Central memory CD8-positive, alpha-beta T cell (primary cell): ENCODE data around the gene ARHGEF40.
A peak's percentile ranks its signal among the peaks of the same experiment; 100 is the strongest.

Experiments used
- ATAC-seq: fragments of 150-1000 bp; cut with Tn5 transposase; replicated peaks from 2 replicates; pipeline ENCODE4 v1.10.0; 2022; ENCODE audit warnings: mild to moderate bottlenecking, moderate FRiP score, moderate number of reproducible peaks; ENCODE audit not compliant: poor library complexity, severe bottlenecking; ENCODE audit errors: extremely low read depth
- DNase-seq, 2 donors: peaks; one replicate each; pipeline ENCODE4 v3.0.0; 2021; ENCODE audit warnings: low spot score in 2 of 2
- H3K27ac Mint-ChIP-seq: one replicate; pipeline ENCODE4 v1.8.0; 2022; ENCODE audit warnings: low read depth, mild to moderate bottlenecking, moderate library complexity, mixed read lengths
- H3K27me3 Mint-ChIP-seq: one replicate; pipeline ENCODE4 v1.8.0; 2022; ENCODE audit warnings: mixed read lengths
- H3K36me3 Mint-ChIP-seq: one replicate; pipeline ENCODE4 v1.8.0; 2022; ENCODE audit warnings: mild to moderate bottlenecking, moderate library complexity, mixed read lengths; ENCODE audit not compliant: insufficient read depth
- H3K4me1 Mint-ChIP-seq: one replicate; pipeline ENCODE4 v1.8.0; 2022; ENCODE audit warnings: mixed read lengths
- H3K4me3 Mint-ChIP-seq: one replicate; pipeline ENCODE4 v1.8.0; 2022; ENCODE audit warnings: mild to moderate bottlenecking, moderate library complexity, mixed read lengths
- H3K9me3 Mint-ChIP-seq: one replicate; pipeline ENCODE4 v1.8.0; 2022; ENCODE audit warnings: mixed read lengths

ARHGEF40 gene

GRCh38 chr14:21071225-21072030 lies 1.3 kb downstream of the ARHGEF40 start:
- H3K4me1 Mint-ChIP-seq = peaks cover 34% of the 10 kb centered on the region
- H3K27me3 Mint-ChIP-seq = peaks cover 77% of the 10 kb centered on the region
- ATAC-seq = peak; percentile 41
- no peaks in the 10 kb centered on the region for H3K9me3 Mint-ChIP-seq
- H3K27ac Mint-ChIP-seq = peak overlapping the region; percentile 83
- H3K36me3 Mint-ChIP-seq = peaks cover 3% of the 10 kb centered on the region
- no peak for DNase-seq
- peak overlapping the region; percentile 82 for H3K4me3 Mint-ChIP-seq

DNA sequence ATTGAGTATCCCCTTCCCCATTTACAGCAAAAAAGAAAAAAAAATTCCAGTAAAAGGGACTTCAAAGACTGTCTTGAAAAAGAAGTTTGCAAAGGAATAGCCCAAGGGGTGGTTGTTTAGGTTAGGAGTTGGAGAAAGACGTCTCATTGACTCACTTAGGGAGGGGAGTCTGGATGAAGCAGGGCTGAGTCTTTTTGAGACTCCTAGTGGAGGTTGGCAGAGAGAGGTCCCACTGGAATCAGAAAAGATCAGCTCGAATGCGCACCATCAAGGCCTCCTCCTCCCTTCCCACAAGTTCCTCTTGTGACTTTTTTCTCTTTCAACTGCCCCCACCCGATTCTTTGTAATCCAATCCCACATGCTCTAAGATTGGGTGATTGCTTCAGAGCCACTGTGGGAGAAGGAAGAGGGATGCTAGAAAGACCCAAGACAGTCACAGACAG lies 1.9 kb downstream of the ARHGEF40 start:
- Mint-ChIP-seq H3K4me1 (peaks cover 34% of the 10 kb centered on the region), H3K36me3 (peaks cover 3% of the 10 kb centered on the region), H3K27ac (no peak overlapping the region), H3K27me3 (peaks cover 70% of the 10 kb centered on the region), H3K4me3 (peak overlapping the region; percentile 82), H3K9me3 (no peaks in the 10 kb centered on the region)
- no peak for DNase-seq
- ATAC-seq = no peak

DNA sequence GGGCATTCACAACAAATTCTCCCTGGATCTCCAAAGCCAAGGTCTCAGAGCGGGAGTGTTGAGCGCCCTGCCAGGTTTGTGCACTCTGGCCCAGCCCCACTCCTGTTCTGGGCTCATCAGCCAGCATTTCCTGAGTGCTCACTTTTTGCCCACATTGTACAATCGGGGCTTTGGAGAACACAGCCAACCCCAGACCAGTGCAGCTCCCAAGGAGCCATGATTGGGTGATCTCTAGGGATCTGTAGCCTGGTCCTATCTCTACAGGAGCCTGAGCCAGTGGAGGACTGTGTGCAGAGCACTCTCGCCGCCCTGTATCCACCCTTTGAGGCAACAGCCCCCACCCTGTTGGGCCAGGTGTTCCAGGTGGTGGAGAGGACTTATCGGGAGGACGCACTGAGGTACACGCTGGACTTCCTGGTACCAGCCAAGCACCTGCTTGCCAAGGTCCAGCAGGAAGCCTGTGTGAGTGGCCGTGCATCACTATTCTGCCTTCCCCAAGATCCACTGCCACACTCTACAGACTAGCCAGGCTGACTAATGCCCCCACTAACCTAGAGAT lies 2.8 kb downstream of the ARHGEF40 start:
- DNase-seq = no peak
- Mint-ChIP-seq H3K27me3 (peaks cover 70% of the 10 kb centered on the region), H3K4me3 (peak overlapping the region; percentile 82), H3K27ac (no peak overlapping the region), H3K4me1 (peaks cover 34% of the 10 kb centered on the region), H3K36me3 (peaks cover 3% of the 10 kb centered on the region), H3K9me3 (no peaks in the 10 kb centered on the region)
- ATAC-seq = no peak

DNA sequence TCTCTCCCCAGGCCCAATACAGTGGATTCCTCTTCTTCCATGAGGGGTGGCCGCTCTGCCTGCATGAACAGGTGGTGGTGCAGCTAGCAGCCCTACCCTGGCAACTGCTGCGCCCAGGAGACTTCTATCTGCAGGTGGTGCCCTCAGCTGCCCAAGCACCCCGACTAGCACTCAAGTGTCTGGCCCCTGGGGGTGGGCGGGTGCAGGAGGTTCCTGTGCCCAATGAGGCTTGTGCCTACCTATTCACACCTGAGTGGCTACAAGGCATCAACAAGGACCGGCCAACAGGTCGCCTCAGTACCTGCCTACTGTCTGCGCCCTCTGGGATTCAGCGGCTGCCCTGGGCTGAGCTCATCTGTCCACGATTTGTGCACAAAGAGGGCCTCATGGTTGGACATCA lies 3.8 kb downstream of the ARHGEF40 start:
- H3K4me1 Mint-ChIP-seq = peaks cover 27% of the 10 kb centered on the region
- no peak for ATAC-seq
- H3K27me3 Mint-ChIP-seq = peaks cover 66% of the 10 kb centered on the region
- H3K27ac Mint-ChIP-seq = no peak overlapping the region
- DNase-seq = no peak
- H3K36me3 Mint-ChIP-seq = peaks cover 3% of the 10 kb centered on the region
- H3K4me3 Mint-ChIP-seq = no peak overlapping the region
- H3K9me3 Mint-ChIP-seq = no peaks in the 10 kb centered on the region

DNA sequence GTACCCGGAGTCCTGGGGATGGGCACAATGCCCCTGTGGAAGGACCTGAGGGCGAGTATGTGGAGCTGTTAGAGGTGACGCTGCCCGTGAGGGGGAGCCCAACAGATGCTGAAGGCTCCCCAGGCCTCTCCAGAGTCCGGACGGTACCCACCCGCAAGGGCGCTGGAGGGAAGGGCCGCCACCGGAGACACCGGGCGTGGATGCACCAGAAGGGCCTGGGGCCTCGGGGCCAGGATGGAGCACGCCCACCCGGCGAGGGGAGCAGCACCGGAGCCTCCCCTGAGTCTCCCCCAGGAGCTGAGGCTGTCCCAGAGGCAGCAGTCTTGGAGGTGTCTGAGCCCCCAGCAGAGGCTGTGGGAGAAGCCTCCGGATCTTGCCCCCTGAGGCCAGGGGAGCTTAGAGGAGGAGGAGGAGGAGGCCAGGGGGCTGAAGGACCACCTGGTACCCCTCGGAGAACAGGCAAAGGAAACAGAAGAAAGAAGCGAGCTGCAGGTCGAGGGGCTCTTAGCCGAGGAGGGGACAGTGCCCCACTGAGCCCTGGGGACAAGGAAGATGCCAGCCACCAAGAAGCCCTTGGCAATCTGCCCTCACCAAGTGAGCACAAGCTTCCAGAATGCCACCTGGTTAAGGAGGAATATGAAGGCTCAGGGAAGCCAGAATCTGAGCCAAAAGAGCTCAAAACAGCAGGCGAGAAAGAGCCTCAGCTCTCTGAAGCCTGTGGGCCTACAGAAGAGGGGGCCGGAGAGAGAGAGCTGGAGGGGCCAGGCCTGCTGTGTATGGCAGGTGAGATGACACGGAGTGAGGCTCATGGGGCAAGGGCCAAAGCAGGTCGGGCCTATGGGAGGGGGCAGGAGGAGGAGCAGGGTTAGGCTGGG lies 4.5 kb downstream of the ARHGEF40 start:
- H3K9me3 Mint-ChIP-seq = no peaks in the 10 kb centered on the region
- no peak overlapping the region for H3K4me3 Mint-ChIP-seq
- no peak for ATAC-seq
- no peak for DNase-seq
- H3K27me3 Mint-ChIP-seq = peaks cover 58% of the 10 kb centered on the region
- H3K27ac Mint-ChIP-seq = no peak overlapping the region
- H3K36me3 Mint-ChIP-seq = no peaks in the 10 kb centered on the region
- peaks cover 19% of the 10 kb centered on the region for H3K4me1 Mint-ChIP-seq

GRCh38 chr14:21075719-21076437 lies 5.8 kb downstream of the ARHGEF40 start:
- no peak for DNase-seq
- Mint-ChIP-seq H3K27ac (no peak overlapping the region), H3K4me1 (peaks cover 12% of the 10 kb centered on the region), H3K36me3 (no peaks in the 10 kb centered on the region), H3K27me3 (peaks cover 57% of the 10 kb centered on the region), H3K4me3 (no peak overlapping the region), H3K9me3 (no peaks in the 10 kb centered on the region)
- no peak for ATAC-seq

- Mint-ChIP-seq H3K36me3 (no peaks in the 10 kb centered on the region), H3K27me3 (peaks cover 39% of the 10 kb centered on the region), H3K9me3 (no peaks in the 10 kb centered on the region), H3K4me3 (no peak overlapping the region), H3K4me1 (no peaks in the 10 kb centered on the region), H3K27ac (no peak overlapping the region)
- no peak for DNase-seq
- no peak for ATAC-seq
Measured at GRCh38 chr14:21077672-21078071, 7.6 kb downstream of the ARHGEF40 start.

GRCh38 chr14:21078287-21078686 lies 8.2 kb downstream of the ARHGEF40 start:
- no peak overlapping the region for H3K4me3 Mint-ChIP-seq
- no peak for DNase-seq
- H3K4me1 Mint-ChIP-seq = no peaks in the 10 kb centered on the region
- no peak overlapping the region for H3K27ac Mint-ChIP-seq
- no peaks in the 10 kb centered on the region for H3K36me3 Mint-ChIP-seq
- H3K27me3 Mint-ChIP-seq = peaks cover 33% of the 10 kb centered on the region
- no peak for ATAC-seq
- H3K9me3 Mint-ChIP-seq = no peaks in the 10 kb centered on the region

GRCh38 chr14:21078726-21079125 lies 8.6 kb downstream of the ARHGEF40 start:
- Mint-ChIP-seq H3K4me3 (no peak overlapping the region), H3K9me3 (no peaks in the 10 kb centered on the region), H3K27ac (no peak overlapping the region), H3K36me3 (no peaks in the 10 kb centered on the region), H3K27me3 (peaks cover 29% of the 10 kb centered on the region), H3K4me1 (no peaks in the 10 kb centered on the region)
- ATAC-seq (no peak), DNase-seq (no peak)

GRCh38 chr14:21081521-21082142 lies 11.5 kb downstream of the ARHGEF40 start:
- H3K27ac Mint-ChIP-seq = no peak overlapping the region
- H3K4me3 Mint-ChIP-seq = no peak overlapping the region
- H3K9me3 Mint-ChIP-seq = no peaks in the 10 kb centered on the region
- H3K27me3 Mint-ChIP-seq = peaks cover 25% of the 10 kb centered on the region
- peaks cover 9% of the 10 kb centered on the region for H3K4me1 Mint-ChIP-seq
- DNase-seq (no peak), ATAC-seq (no peak)
- H3K36me3 Mint-ChIP-seq = no peaks in the 10 kb centered on the region

DNA sequence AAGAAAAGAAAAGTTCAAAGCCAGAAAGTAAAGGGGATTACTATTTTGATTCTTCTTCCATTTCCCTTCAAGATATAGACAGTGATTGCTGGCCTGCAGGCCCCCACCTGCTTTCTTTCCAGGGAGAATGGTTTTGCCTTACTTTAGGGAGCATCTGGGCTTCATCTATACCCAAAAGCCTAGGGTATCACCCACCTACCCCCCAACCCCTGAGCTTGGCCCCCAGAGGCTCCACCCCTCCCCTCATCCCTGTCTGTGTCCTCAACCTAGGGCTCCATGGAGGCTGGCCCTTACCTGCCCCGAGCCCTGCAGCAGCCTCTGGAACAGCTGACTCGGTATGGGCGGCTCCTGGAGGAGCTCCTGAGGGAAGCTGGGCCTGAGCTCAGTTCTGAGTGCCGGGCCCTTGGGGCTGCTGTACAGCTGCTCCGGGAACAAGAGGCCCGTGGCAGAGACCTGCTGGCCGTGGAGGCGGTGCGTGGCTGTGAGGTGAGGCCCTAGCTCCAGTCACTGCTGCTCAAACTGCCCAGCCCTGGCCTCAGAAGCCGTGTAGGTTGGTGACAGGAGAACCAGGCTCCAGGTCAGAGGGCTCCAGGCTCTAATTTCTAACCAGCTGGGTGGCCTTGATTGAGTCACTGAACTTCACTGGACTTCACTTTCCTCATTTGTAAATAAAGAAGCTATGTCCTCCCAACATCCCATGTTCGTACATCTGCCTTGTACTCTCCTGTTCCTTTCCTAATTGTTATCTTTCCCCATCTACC lies 13.6 kb downstream of the ARHGEF40 start:
- Mint-ChIP-seq H3K4me3 (no peak overlapping the region), H3K4me1 (peaks cover 23% of the 10 kb centered on the region), H3K27me3 (peaks cover 11% of the 10 kb centered on the region), H3K27ac (peak overlapping the region; percentile 93), H3K9me3 (no peaks in the 10 kb centered on the region), H3K36me3 (peaks cover 5% of the 10 kb centered on the region)
- DNase-seq (no peak), ATAC-seq (no peak)
